ENCODE data around the gene ENTPD5.
A peak's percentile ranks its signal among the peaks of the same experiment; 100 is the strongest.
"Not testable (repeated sequence)": the region's sequence is repeated elsewhere in the genome, so short reads cannot be mapped to it uniquely, and the experiment has no call there.

Gene ENTPD5

GRCh38 chr14:74018586-74019407 is at the start of gene ENTPD5, which contains the start of gene BBOF1:
Gene ENTPD5 (minus strand): TSS chr14:74019288. CDS start chr14:73988102, 31,186 bp downstream.
Gene BBOF1 (plus strand): TSS chr14:74019349. CDS start chr14:74019479, 130 bp downstream.
- DNase-seq = peak; percentile 28

GRCh38 chr14:74065746-74066575 is 46.9 kb upstream of the ENTPD5 start:
- DNase-seq = no peak

GRCh38 chr14:74064883-74065282 is 45.8 kb upstream of the ENTPD5 start:
- no peak for DNase-seq

- DNase-seq = no peak
Measured at GRCh38 chr14:74064426-74064825, 45.3 kb upstream of the ENTPD5 start.

- DNase-seq = no peak
Measured at GRCh38 chr14:74062809-74063150, 43.7 kb upstream of the ENTPD5 start.

- no peak for DNase-seq
Measured at GRCh38 chr14:74049876-74050495, 30.9 kb upstream of the ENTPD5 start.

- DNase-seq = no peak
Measured at GRCh38 chr14:74048281-74048680, 29.2 kb upstream of the ENTPD5 start.

GRCh38 chr14:74045522-74045921 is 26.4 kb upstream of the ENTPD5 start:
- no peak for DNase-seq

GRCh38 chr14:74042296-74042695 is 23.2 kb upstream of the ENTPD5 start:
- DNase-seq = no peak

GRCh38 chr14:74038020-74038859 is 19.2 kb upstream of the ENTPD5 start:
- peak; percentile 8 for DNase-seq

GRCh38 chr14:74035556-74035955 is 16.5 kb upstream of the ENTPD5 start:
- DNase-seq = no peak

GRCh38 chr14:74034572-74034971 is 15.5 kb upstream of the ENTPD5 start:
- DNase-seq = no peak

GRCh38 chr14:74029136-74029535 is 10.0 kb upstream of the ENTPD5 start:
- no peak for DNase-seq

GRCh38 chr14:74022346-74022745 is 3.3 kb upstream of the ENTPD5 start:
- DNase-seq = no peak

- DNase-seq = no peak
Measured at GRCh38 chr14:74019408-74020137, 485 bp upstream of the ENTPD5 start.

GRCh38 chr14:74018174-74018585 is 908 bp downstream of the ENTPD5 start:
- no peak for DNase-seq

GRCh38 chr14:74015963-74016362 is 3.1 kb downstream of the ENTPD5 start:
- DNase-seq = no peak

- no peak for DNase-seq
Measured at GRCh38 chr14:74015176-74015575, 3.9 kb downstream of the ENTPD5 start.

- DNase-seq = no peak
Measured at GRCh38 chr14:74014299-74014698, 4.8 kb downstream of the ENTPD5 start.

GRCh38 chr14:74008843-74009499 is 10.1 kb downstream of the ENTPD5 start:
- DNase-seq = no peak

GRCh38 chr14:74005664-74006063 is 13.4 kb downstream of the ENTPD5 start:
- DNase-seq = not testable (repeated sequence)

All from DMS153 (cell line).